BLaER1 treated with 17β-estradiol and CSF1 and Interleukin-3, amounts not matched to agents 10 nM and 100 nM (cell line): ENCODE results near the gene RRP15.

Experiments used
- H3K27ac ChIP-seq, 11 experiments: shearing (Covaris generic); formaldehyde crosslinking; 2 replicates each; pipeline ENCODE4 v1.8.1; 2022
- H3K27me3 ChIP-seq, 11 experiments: shearing (Covaris generic); formaldehyde crosslinking; 2 replicates each; pipeline ENCODE4 v1.8.1; 2022
- H3K36me3 ChIP-seq, 11 experiments: shearing (Covaris generic); formaldehyde crosslinking; 2 replicates each; pipeline ENCODE4 v1.8.1; 2022
- H3K4me1 ChIP-seq, 10 experiments: shearing (Covaris generic); formaldehyde crosslinking; 2 replicates each; pipeline ENCODE4 v1.8.1; 2022
- H3K4me2 ChIP-seq, 11 experiments: shearing (Covaris generic); formaldehyde crosslinking; 2 replicates each; pipeline ENCODE4 v1.8.1; 2022
- H3K4me3 ChIP-seq, 10 experiments: shearing (Covaris generic); formaldehyde crosslinking; 2 replicates each; pipeline ENCODE4 v1.8.1; 2022
- H3K9ac ChIP-seq, 11 experiments: shearing (Covaris generic); formaldehyde crosslinking; 2 replicates each; pipeline ENCODE4 v1.8.1; 2022
- H3K9me3 ChIP-seq, 11 experiments: shearing (Covaris generic); formaldehyde crosslinking; replicated peaks in 1 of 11; 2 replicates each; pipeline ENCODE4 v1.8.1; 2022
- H4K20me1 ChIP-seq, 11 experiments: shearing (Covaris generic); formaldehyde crosslinking; 2 replicates each; pipeline ENCODE4 v1.8.1; 2022
- Cebpa-rat ChIP-seq, 11 experiments: shearing (Covaris generic); IDR thresholded peaks; 2 replicates each; pipeline ENCODE4 v1.8.1; 2022

RRP15 gene, protein sequence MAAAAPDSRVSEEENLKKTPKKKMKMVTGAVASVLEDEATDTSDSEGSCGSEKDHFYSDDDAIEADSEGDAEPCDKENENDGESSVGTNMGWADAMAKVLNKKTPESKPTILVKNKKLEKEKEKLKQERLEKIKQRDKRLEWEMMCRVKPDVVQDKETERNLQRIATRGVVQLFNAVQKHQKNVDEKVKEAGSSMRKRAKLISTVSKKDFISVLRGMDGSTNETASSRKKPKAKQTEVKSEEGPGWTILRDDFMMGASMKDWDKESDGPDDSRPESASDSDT

DNA sequence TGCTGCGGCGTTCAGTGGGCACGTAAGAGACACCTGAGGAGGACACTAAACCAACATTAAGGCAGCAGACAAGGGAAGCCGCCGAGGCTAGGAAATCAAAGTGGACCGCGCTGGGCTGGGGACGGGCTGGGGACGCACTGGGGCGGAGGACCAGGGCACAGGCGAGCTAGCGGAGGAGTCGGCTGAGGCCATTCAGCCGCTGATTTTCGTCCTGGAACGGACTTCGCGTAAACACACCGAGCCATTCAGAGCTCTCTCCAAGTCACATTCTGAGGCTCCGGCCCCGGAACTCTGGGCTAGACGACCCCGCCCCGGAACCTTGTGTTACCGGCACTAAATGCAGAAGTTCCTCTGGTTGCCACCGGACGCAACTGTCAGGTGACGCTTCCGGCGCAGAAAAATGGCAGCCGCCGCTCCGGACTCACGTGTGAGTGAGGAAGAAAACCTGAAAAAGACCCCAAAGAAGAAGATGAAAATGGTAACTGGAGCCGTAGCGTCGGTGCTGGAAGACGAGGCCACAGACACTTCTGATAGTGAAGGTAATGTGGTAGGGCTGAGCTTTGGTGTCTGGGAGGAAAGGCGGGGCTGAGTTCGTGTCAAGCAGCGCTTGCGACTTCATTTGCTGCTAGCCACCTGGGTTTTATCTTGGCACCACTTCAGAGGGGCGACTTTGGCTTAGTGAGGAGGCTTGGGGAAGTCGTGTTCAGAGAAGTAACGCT lies at the start of gene RRP15:
TSS of gene RRP15 (plus strand) at position 377 of the 719 bp plus-strand sequence. CDS start at position 401, 24 bp downstream.
- H3K27me3 ChIP-seq = no peaks in the 10 kb centered on the region
- H3K9ac ChIP-seq = peak within 1 kb of the TSS; percentile 75 to 92 (median 86)
- H3K4me3 ChIP-seq = peak within 1 kb of the TSS; percentile 77 to 92 (median 83)
- H3K27ac ChIP-seq = peak within 1 kb of the TSS; percentile 74 to 90 (median 85)
- peaks cover 15 to 26% (median 22%) of the 10 kb centered on the region in 10 experiments for H3K4me1 ChIP-seq
- H4K20me1 ChIP-seq = peaks cover 0 to 42% (median 9%) of the 10 kb centered on the region in 11 experiments; a peak in 9 of 22 replicates
- H3K9me3 ChIP-seq = no peaks in the 10 kb centered on the region
- peak within 1 kb of the TSS; percentile 85 to 95 (median 91) for H3K4me2 ChIP-seq
- TF ChIP-seq Cebpa-rat (IDR thresholded peaks at IDR 0.05) = no peak
- H3K36me3 ChIP-seq = peaks cover 0 to 12% (median 3%) of the 10 kb centered on the region in 11 experiments; a peak in 3 of 22 replicates

DNA sequence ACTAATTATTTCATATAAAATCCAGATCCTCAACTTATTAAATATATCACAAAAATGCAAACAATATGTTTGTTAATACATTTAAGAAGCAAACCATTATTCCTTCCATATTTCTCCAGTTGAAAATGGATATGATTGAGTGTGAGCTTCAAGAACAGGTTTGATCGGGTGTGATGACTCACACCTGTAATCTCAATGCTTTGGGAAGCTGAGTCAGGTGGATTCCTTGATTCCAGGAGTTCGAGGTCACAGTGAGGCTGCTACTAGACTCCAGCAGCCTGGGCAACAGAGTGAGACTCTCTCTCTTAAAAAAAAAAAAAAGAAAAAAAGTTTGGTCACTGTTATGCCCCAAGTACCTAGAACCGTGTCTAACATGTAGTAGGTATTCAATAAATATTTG lies 42.9 kb upstream of the RRP15 start:
- Histone ChIP-seq H3K36me3 (no peaks in the 10 kb centered on the region), H3K4me2 (no peak overlapping the region), H3K27ac (no peak overlapping the region), H3K4me3 (no peak overlapping the region), H3K9ac (no peak overlapping the region), H3K4me1 (no peaks in the 10 kb centered on the region), H4K20me1 (no peaks in the 10 kb centered on the region), H3K9me3 (no peaks in the 10 kb centered on the region), H3K27me3 (no peaks in the 10 kb centered on the region)
- TF ChIP-seq Cebpa-rat (IDR thresholded peaks at IDR 0.05) = no peak

DNA sequence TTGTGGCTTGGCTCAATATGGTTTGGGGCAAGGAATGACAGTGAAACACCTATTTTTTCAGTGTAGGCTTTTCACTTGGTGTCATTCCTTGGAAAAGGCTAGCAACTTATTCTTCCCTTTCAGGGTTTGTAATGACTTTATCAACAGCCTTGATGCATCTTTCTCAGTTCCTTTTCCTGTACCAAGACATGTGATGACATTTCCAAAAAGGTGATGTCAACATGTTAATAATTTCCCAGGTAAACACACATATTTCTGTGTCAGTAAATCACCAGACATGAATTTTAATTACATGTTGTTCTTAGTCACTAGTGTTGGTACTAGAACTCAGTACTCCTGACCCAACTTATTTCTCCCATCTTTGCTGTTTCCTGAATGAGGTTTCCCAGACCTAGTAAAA lies 37.8 kb upstream of the RRP15 start:
- no peak overlapping the region for H3K4me2 ChIP-seq

GRCh38 chr1:218249338-218250140 lies 35.6 kb upstream of the RRP15 start:
- no peaks in the 10 kb centered on the region for H4K20me1 ChIP-seq
- no peak overlapping the region for H3K4me3 ChIP-seq
- H3K9me3 ChIP-seq = no peaks in the 10 kb centered on the region
- H3K9ac ChIP-seq = no peak overlapping the region
- no peaks in the 10 kb centered on the region for H3K27me3 ChIP-seq
- peaks cover 3 to 8% (median 7%) of the 10 kb centered on the region in 10 experiments; a peak in 15 of 20 replicates for H3K4me1 ChIP-seq
- TF ChIP-seq Cebpa-rat (IDR thresholded peaks at IDR 0.05) = no peak
- no peak overlapping the region for H3K27ac ChIP-seq
- H3K4me2 ChIP-seq = no peak overlapping the region
- no peaks in the 10 kb centered on the region for H3K36me3 ChIP-seq

More for the DNA sequence above, 37.8 kb upstream of the RRP15 start:
- H3K9me3 ChIP-seq = no peaks in the 10 kb centered on the region
- no peak overlapping the region for H3K9ac ChIP-seq
- no peak overlapping the region for H3K4me3 ChIP-seq
- no peaks in the 10 kb centered on the region for H4K20me1 ChIP-seq
- H3K27me3 ChIP-seq = no peaks in the 10 kb centered on the region
- TF ChIP-seq Cebpa-rat (IDR thresholded peaks at IDR 0.05) = no peak
- H3K4me1 ChIP-seq = no peaks in the 10 kb centered on the region
- no peaks in the 10 kb centered on the region for H3K36me3 ChIP-seq
- no peak overlapping the region for H3K27ac ChIP-seq

DNA sequence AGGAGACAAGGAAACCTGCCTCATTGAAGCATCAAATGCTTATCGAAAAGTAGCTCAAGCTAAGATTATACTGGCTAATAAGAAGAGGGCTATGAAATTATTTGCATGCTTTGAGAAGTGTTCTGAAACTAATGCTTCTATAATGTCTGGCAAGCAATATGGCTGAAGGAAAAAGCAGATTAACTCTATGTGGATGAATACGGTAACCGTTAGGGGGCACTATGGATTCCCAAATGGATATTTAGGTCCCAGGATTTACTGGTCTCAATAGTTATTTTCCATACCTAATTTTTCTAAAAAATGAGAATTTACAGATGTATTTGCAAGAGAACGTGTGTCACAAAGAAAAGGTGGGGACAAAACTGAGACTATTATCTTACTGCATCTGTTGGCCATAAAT lies 34.6 kb upstream of the RRP15 start:
- H3K9ac ChIP-seq = no peak overlapping the region
- H3K36me3 ChIP-seq = no peaks in the 10 kb centered on the region
- no peak overlapping the region for H3K4me2 ChIP-seq
- no peak overlapping the region for H3K4me3 ChIP-seq
- H3K27ac ChIP-seq = no peak overlapping the region
- peaks cover 3 to 10% (median 8%) of the 10 kb centered on the region in 10 experiments; a peak in 15 of 20 replicates for H3K4me1 ChIP-seq
- H3K27me3 ChIP-seq = no peaks in the 10 kb centered on the region
- no peaks in the 10 kb centered on the region for H3K9me3 ChIP-seq
- H4K20me1 ChIP-seq = no peaks in the 10 kb centered on the region
- TF ChIP-seq Cebpa-rat (IDR thresholded peaks at IDR 0.05) = no peak

DNA sequence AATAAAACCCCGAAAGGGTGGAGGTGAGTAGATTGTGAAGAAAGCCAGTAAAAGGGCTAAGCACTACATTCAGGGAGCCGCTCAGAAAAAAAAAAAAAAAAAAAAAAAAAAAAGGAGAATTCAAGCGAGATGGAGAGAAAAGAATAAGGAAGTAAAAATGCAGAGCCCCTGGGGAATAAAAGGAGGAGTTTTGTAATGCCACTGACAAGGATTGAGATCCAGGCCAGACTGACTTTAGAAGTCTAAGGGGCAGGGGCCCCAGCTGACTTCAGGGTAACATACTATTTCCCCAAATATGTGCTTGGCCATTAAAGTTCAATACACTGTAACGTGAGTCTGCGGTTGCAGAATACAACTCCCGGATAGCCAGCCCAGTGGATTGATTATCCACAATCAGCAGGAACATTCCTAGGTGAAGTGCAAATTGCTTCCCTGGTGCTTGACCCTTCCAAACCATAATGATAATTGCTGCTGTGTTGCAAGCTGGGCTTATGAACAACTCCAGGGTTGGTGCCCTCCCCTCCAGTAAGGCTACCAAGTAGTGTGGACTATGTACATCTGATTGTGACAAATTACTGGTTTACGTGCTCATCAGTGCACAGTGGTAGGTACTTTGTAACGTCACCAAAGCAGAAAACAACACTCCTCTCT lies 30.7 kb upstream of the RRP15 start:
- peak overlapping the region; percentile 0 to 53 (median 24); a peak in 14 of 22 replicates for H3K4me2 ChIP-seq
- no peaks in the 10 kb centered on the region for H4K20me1 ChIP-seq
- H3K27ac ChIP-seq = no peak overlapping the region
- peaks cover 3 to 10% (median 8%) of the 10 kb centered on the region in 10 experiments; a peak in 15 of 20 replicates for H3K4me1 ChIP-seq
- no peaks in the 10 kb centered on the region for H3K27me3 ChIP-seq
- H3K9ac ChIP-seq = no peak overlapping the region
- H3K4me3 ChIP-seq = no peak overlapping the region
- no peaks in the 10 kb centered on the region for H3K36me3 ChIP-seq
- H3K9me3 ChIP-seq = peaks cover 0 to 3% (median 0%) of the 10 kb centered on the region in 11 experiments; a peak in 4 of 22 replicates
- TF ChIP-seq Cebpa-rat (IDR thresholded peaks at IDR 0.05) = no peak

DNA sequence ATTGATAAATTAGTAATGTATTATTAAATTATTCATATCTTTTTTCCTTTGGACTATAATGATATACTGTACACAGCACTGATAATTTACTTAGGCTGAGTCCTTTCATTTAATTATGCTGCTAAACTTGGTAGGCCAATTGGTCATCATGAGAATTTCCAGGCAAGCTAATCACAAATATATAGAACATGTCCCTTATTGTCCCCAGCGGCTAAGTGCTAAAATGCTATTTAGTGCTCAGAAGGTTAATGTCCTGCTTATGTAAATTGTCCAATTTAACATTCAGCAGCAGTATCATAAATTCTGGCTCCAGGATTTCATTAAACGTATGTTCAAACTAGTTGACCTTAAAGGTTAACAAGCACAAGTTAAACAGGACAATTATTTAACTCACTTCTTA lies 30.0 kb upstream of the RRP15 start:
- Histone ChIP-seq H3K27me3 (no peaks in the 10 kb centered on the region), H3K4me3 (no peak overlapping the region), H3K9me3 (peaks cover 0 to 6% (median 0%) of the 10 kb centered on the region in 11 experiments; a peak in 4 of 22 replicates), H3K9ac (no peak overlapping the region), H3K4me2 (no peak overlapping the region), H3K27ac (no peak overlapping the region), H3K4me1 (peaks cover 3 to 10% (median 8%) of the 10 kb centered on the region in 10 experiments; a peak in 15 of 20 replicates), H3K36me3 (no peaks in the 10 kb centered on the region), H4K20me1 (no peaks in the 10 kb centered on the region)
- TF ChIP-seq Cebpa-rat (IDR thresholded peaks at IDR 0.05) = no peak

DNA sequence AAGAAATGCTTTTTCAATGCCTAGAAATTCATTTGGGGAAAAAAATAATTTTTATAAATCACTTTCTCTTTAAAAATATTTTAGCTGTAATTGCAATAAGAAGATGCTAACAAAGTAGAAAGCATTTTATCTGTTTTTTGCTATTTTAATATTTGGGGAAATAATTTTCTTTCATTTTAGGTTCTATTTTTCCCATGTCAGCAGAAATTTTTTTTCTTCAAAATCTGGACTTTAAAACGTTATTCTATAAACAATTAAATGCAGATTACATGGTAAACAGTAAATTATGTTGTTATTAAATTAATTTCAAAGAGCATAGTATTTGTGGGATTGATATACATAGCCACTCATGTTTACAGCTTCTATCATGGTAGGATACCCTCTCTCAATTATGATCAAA lies 27.7 kb upstream of the RRP15 start:
- no peaks in the 10 kb centered on the region for H4K20me1 ChIP-seq
- no peak overlapping the region for H3K4me3 ChIP-seq
- H3K9me3 ChIP-seq = peaks cover 0 to 6% (median 0%) of the 10 kb centered on the region in 11 experiments; a peak in 4 of 22 replicates
- TF ChIP-seq Cebpa-rat (IDR thresholded peaks at IDR 0.05) = no peak
- no peaks in the 10 kb centered on the region for H3K27me3 ChIP-seq
- no peak overlapping the region for H3K4me2 ChIP-seq
- H3K36me3 ChIP-seq = no peaks in the 10 kb centered on the region
- peaks cover 3 to 10% (median 8%) of the 10 kb centered on the region in 10 experiments; a peak in 15 of 20 replicates for H3K4me1 ChIP-seq
- no peak overlapping the region for H3K27ac ChIP-seq
- H3K9ac ChIP-seq = no peak overlapping the region
